HG02884 (cell line): ENCODE results near the gene SLC12A4.

Experiments used
- ATAC-seq: cut with Tn5 transposase; IDR thresholded peaks from one replicate; pipeline ENCODE4 v1.9.1; 2021; ENCODE audit warnings: mild to moderate bottlenecking, moderate library complexity; ENCODE audit not compliant: unreplicated experiment

The SLC12A4 gene

DNA sequence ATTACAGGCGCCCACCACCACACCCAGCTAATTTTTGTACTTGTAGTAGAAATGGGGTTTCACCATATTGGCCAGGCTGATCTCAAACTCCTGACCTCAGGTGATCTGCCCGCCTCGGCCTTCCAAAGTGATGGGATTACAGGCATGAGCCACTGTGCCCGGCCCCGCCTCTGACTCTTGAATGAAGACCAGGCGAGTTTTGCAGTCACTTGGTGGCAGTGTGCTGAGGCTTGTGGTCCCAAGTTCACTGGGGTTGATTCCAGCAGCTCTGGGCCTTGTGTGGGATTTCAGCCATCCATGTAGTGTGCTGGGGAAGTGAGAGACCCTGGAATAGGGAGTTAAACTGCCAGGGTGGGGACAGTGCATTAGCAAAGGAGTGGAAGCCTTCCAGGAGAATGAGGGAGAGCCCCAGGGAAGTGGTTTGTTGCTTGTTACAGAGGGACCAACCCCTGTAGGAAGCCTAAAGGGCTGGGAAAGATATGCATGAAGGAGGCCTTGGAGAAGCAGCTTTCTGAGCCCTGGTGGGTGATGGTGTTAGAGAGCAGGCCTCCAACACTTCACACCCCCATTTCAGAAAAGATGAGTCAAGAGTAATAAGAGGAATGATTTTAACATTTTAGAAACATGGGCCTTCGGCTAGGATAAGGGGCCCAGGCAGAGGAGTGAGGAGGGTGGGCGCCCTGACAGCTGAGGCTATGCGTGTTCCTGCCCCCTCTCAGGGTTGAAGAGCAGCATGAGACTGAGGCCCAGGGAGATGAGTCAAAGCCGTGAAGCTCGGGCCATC lies 60.8 kb downstream of the SLC12A4 start:
- no peak for ATAC-seq

DNA sequence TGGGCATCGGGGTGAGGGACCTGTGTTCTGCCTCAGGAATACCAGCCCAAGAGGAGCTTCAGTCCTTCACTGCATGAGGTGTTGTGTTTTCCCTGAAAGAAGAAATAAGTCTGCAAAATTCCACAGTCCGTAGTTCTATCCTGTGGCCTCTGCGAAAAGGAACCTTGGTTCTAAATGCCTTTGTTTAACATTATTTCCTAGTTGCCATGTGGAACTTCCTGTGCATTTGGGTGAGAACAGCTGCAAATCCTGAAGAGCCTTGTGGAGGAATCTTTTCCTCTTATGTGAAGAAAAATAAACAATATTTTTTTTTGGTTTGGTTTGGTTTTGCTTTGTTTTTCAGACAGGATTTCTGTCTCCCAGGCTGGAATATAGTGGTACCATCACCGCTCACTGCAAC lies 65.6 kb downstream of the SLC12A4 start:
- ATAC-seq, result no peak

GRCh38 chr16:67901734-67902133 lies 66.7 kb downstream of the SLC12A4 start:
- ATAC-seq, result no peak

- no peak for ATAC-seq
Measured at GRCh38 chr16:67897231-67897630, 71.2 kb downstream of the SLC12A4 start.

DNA sequence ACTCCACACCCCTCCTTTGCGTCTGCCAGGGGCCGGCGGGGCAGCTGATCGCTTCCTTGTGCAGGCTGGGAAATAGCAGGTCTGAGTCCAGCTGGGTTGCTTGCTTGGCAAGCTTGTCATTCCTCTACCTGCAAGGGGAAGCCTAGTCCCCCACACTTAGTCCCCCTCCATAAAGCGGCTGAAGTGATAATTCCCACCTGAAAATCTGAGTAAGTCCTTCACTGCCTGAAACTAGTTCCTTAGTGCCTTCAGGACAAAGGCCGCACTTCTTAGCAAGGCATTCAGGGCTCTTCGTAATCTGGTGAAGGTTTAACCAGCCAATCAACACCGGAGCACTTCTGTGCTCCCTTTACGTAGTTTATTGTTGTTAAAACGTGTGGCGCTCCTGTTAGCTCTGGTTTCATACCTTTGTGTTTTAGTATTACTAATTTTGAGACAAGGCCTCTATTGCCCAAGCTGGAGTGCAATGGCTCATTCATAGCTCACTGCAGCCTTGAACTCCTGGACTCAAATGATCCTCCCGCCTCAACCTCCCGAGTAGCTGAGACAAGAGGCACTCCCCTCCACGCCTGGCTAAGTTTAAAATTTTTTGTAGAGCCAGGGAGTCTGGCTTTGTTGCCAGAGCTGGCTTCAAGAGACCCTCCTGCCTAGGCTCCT lies 74.6 kb downstream of the SLC12A4 start:
- no peak for ATAC-seq
